Measurements from ENCODE around the gene PTPRD. TPM values are rescaled to one million over a fixed set of nuclear protein-coding genes. Genes with fewer than 3 reads are reported as not detected.

The PTPRD gene
- total and polyA plus RNA-seq, 9 of the 15 experiments (the other 6 are each of a cell fraction or from before 2014, with no cell fraction given) = 0.11 TPM; not detected in 8

- no peaks in the 10 kb centered on the region for H3K9me3 ChIP-seq (replicated peaks; ENCODE audit: control insufficient read depth, insufficient read depth, low read depth, low read length)
- no peak overlapping the region for H3K4me3 ChIP-seq
- in situ Hi-C loops (cut with MboI) = no loop called here
- POLR2A ChIA-PET = no interaction called here
- 0% methylated on average over 2 of the region's 2 CpGs for WGBS (ENCODE audit: insufficient coverage, low coverage, missing lambda C conversion rate)
- no TSS peak for BruUV-seq (replicated peaks)
- CTCF ChIA-PET (ENCODE audit: low intra/inter-chr PET ratio) = no interaction called here
- H2AFZ ChIP-seq (ENCODE audit: low read depth, low read length) = no peak overlapping the region
- FAIRE-seq (no peak), DNase-seq (ENCODE audit: extremely low read depth in 1 of 4, low spot score in 3 of 4) (no peak), ATAC-seq (no peak)
- H3K9ac ChIP-seq (ENCODE audit: insufficient read depth in 1 of 2, low read depth in 2 of 2, low read length in 2 of 2) = no peak overlapping the region
- no peaks in the 10 kb centered on the region for H3K4me1 ChIP-seq (replicated peaks in 1 of 2; ENCODE audit: control insufficient read depth in 2 of 2, insufficient read depth in 2 of 2, low read length in 2 of 2)
- H3K27me3 ChIP-seq (ENCODE audit: control insufficient read depth in 2 of 2, insufficient read depth in 2 of 2, low read length in 2 of 2) = no peaks in the 10 kb centered on the region
- no peak overlapping the region for H3K4me2 ChIP-seq (ENCODE audit: insufficient read depth, low read length)
- no peaks in the 10 kb centered on the region for H4K20me1 ChIP-seq (replicated peaks; ENCODE audit: control insufficient read depth, insufficient read depth, low read length)
- H3K27ac ChIP-seq (ENCODE audit: extremely low read depth, low read depth, low read length) = no peak overlapping the region
- no peaks in the 10 kb centered on the region for H3K79me2 ChIP-seq (ENCODE audit: control insufficient read depth, insufficient read depth, low read length)
- intact Hi-C loops (cut with micrococcal nuclease) = no loop called here
- no peak for TF ChIP-seq ZNF354B (CRISPR knock-in tag; IDR thresholded peaks at IDR 0.05)
- TF ChIP-seq SNAPC5 (CRISPR knock-in tag; IDR thresholded peaks at IDR 0.05) = no peak
- no peak for TF ChIP-seq THAP7 (CRISPR knock-in tag; IDR thresholded peaks at IDR 0.05)
- TF ChIP-seq RNF2 (IDR thresholded peaks at IDR 0.05) = no peak
- TF ChIP-seq RHOXF2B (CRISPR knock-in tag; conservative IDR thresholded peaks at IDR 0.05) = no peak
- TF ChIP-seq POLR3G (IDR thresholded peaks at IDR 0.05; ENCODE audit: extremely low read depth, insufficient read length, insufficient replicate concordance) = no peak
- TF ChIP-seq SAP30 (IDR thresholded peaks at IDR 0.05; ENCODE audit: borderline replicate concordance, insufficient read depth, low read depth, low read length, poor library complexity, severe bottlenecking) = no peak
- no peak for TF ChIP-seq GATA2 (CRISPR knock-in tag; IDR thresholded peaks at IDR 0.05)
- no peak for TF ChIP-seq JUND (IDR thresholded peaks at IDR 0.05; ENCODE audit: borderline replicate concordance, low read depth, low read length)
- no peak for TF ChIP-seq JUND (tag; IDR thresholded peaks at IDR 0.05; ENCODE audit: borderline replicate concordance, low read depth, low read length)
- no peak for TF ChIP-seq ZNF347 (CRISPR knock-in tag; IDR thresholded peaks at IDR 0.05; ENCODE audit: low read depth)
- TF ChIP-seq, protein P1, sequence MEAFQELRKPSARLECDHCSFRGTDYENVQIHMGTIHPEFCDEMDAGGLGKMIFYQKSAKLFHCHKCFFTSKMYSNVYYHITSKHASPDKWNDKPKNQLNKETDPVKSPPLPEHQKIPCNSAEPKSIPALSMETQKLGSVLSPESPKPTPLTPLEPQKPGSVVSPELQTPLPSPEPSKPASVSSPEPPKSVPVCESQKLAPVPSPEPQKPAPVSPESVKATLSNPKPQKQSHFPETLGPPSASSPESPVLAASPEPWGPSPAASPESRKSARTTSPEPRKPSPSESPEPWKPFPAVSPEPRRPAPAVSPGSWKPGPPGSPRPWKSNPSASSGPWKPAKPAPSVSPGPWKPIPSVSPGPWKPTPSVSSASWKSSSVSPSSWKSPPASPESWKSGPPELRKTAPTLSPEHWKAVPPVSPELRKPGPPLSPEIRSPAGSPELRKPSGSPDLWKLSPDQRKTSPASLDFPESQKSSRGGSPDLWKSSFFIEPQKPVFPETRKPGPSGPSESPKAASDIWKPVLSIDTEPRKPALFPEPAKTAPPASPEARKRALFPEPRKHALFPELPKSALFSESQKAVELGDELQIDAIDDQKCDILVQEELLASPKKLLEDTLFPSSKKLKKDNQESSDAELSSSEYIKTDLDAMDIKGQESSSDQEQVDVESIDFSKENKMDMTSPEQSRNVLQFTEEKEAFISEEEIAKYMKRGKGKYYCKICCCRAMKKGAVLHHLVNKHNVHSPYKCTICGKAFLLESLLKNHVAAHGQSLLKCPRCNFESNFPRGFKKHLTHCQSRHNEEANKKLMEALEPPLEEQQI (IDR thresholded peaks at IDR 0.05) = no peak
- TF ChIP-seq FOXK2 (conservative IDR thresholded peaks at IDR 0.05 in 1 of 2, IDR thresholded peaks at IDR 0.05 in 1 of 2; ENCODE audit: low read depth in 2 of 2) = no peak
- no peak for TF ChIP-seq BRF1 (IDR thresholded peaks at IDR 0.05; ENCODE audit: borderline replicate concordance, extremely low read depth, insufficient read length)
- no peak for TF ChIP-seq ZNF3 (CRISPR knock-in tag; IDR thresholded peaks at IDR 0.05)
- TF ChIP-seq XRCC4 (IDR thresholded peaks at IDR 0.05; ENCODE audit: extremely low read depth, insufficient read depth, insufficient read length) = no peak
- TF ChIP-seq, protein P2, sequence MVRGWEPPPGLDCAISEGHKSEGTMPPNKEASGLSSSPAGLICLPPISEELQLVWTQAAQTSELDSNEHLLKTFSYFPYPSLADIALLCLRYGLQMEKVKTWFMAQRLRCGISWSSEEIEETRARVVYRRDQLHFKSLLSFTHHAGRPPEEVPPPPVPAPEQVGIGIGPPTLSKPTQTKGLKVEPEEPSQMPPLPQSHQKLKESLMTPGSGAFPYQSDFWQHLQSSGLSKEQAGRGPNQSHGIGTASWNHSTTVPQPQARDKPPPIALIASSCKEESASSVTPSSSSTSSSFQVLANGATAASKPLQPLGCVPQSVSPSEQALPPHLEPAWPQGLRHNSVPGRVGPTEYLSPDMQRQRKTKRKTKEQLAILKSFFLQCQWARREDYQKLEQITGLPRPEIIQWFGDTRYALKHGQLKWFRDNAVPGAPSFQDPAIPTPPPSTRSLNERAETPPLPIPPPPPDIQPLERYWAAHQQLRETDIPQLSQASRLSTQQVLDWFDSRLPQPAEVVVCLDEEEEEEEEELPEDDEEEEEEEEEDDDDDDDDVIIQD (CRISPR knock-in tag; IDR thresholded peaks at IDR 0.05) = no peak
- TF ChIP-seq, protein P3, sequence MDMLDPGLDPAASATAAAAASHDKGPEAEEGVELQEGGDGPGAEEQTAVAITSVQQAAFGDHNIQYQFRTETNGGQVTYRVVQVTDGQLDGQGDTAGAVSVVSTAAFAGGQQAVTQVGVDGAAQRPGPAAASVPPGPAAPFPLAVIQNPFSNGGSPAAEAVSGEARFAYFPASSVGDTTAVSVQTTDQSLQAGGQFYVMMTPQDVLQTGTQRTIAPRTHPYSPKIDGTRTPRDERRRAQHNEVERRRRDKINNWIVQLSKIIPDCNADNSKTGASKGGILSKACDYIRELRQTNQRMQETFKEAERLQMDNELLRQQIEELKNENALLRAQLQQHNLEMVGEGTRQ (CRISPR knock-in tag; IDR thresholded peaks at IDR 0.05) = no peak
- no peaks in the 10 kb centered on the region for H3K9me1 ChIP-seq (ENCODE audit: control insufficient read depth, insufficient read depth, low read length)
- no peaks in the 10 kb centered on the region for H3K36me3 ChIP-seq (ENCODE audit: control insufficient read depth, insufficient read depth, low read length)
These were observed 2120.8 kb downstream of the PTPRD start for GRCh38 chr9:8492024-8492423.
